PC-3 (cell line): Measurements from ENCODE around the gene TMEM52. TPM values are rescaled to one million over a fixed set of nuclear protein-coding genes. Genes with fewer than 3 reads are reported as not detected.

Source experiments
- ATAC-seq: fragments of 200-7000 bp; cut with Tn5 transposase; 2 replicates; pipeline ENCODE4 v1.9.1; 2020; ENCODE audit warnings: mild to moderate bottlenecking, moderate library complexity
- BruUV-seq: library from RNA; stranded (reverse); fragments of 400-500 nt; replicated peaks from 2 replicates; lab custom pipeline; 2021; lab: Mats Ljungman, UMichigan
- CTCF ChIA-PET: fragments of 300-600 bp; sonication (Branson Sonifier 250); formaldehyde crosslinking; loops from one replicate; lab custom pipeline; 2022; ENCODE audit warnings: antibody characterized with exemption; lab: Charles Lee
- POLR2A ChIA-PET: fragments of 300-600 bp; sonication (Branson Sonifier 250); formaldehyde crosslinking; loops from one replicate; lab custom pipeline; 2022; ENCODE audit warnings: antibody characterized with exemption; ENCODE audit not compliant: unreplicated experiment; lab: Charles Lee
- DNase-seq: peaks from one replicate; pipeline ENCODE4 v3.0.0-alpha.2; 2015
- H2AFZ ChIP-seq: fragments of 300-600 bp; sonication (generic); 2 replicates; pipeline ENCODE4 v1.6.0; 2016; ENCODE audit warnings: antibody characterized with exemption, low read length
- H3F3A ChIP-seq: fragments of 300-600 bp; sonication (generic); one replicate; pipeline ENCODE4 v1.6.0; 2017; ENCODE audit warnings: antibody characterized with exemption, low read length, control low read depth, mild to moderate bottlenecking; ENCODE audit not compliant: unreplicated experiment
- H3K27ac ChIP-seq: fragments of 300-600 bp; sonication (generic); 2 replicates; pipeline ENCODE4 v1.5.1; 2016; ENCODE audit warnings: mild to moderate bottlenecking, low read length
- H3K27me3 ChIP-seq: fragments of 300-600 bp; sonication (generic); 2 replicates; pipeline ENCODE4 v1.6.1; 2016; ENCODE audit warnings: low read length, mixed read lengths
- H3K36me3 ChIP-seq: fragments of 300-600 bp; sonication (generic); 2 replicates; pipeline ENCODE4 v1.6.1; 2016; ENCODE audit warnings: low read depth, mixed run types, low read length, mixed read lengths
- H3K4me1 ChIP-seq: fragments of 300-600 bp; sonication (generic); 2 replicates; pipeline ENCODE4 v1.5.1; 2016; ENCODE audit warnings: low read length; ENCODE audit not compliant: insufficient read depth
- H3K4me2 ChIP-seq: fragments of 300-600 bp; sonication (generic); 2 replicates; pipeline ENCODE4 v1.6.0; 2016; ENCODE audit warnings: low read length
- H3K4me3 ChIP-seq: fragments of 300-600 bp; sonication (generic); 2 replicates; pipeline ENCODE4 v1.5.1; 2016; ENCODE audit warnings: mild to moderate bottlenecking, low read length, mixed read lengths
- H3K79me2 ChIP-seq: fragments of 300-600 bp; sonication (generic); 2 replicates; pipeline ENCODE4 v1.6.1; 2017; ENCODE audit warnings: low read length, mixed read lengths
- H3K9ac ChIP-seq: fragments of 300-600 bp; sonication (generic); 2 replicates; pipeline ENCODE4 v1.6.0; 2016; ENCODE audit warnings: mild to moderate bottlenecking, low read length
- H3K9me2 ChIP-seq: fragments of 300-600 bp; sonication (generic); replicated peaks from 2 replicates; pipeline ENCODE4 v1.6.1; 2016; ENCODE audit warnings: mixed run types, low read length, mixed read lengths
- H3K9me3 ChIP-seq: fragments of 300-600 bp; sonication (generic); 2 replicates; pipeline ENCODE4 v1.6.1; 2016; ENCODE audit warnings: low read length, mixed read lengths
- H4K20me1 ChIP-seq: fragments of 300-600 bp; sonication (generic); 2 replicates; pipeline ENCODE4 v1.6.1; 2016; ENCODE audit warnings: low read length, mixed read lengths
- EZH2 ChIP-seq: fragments of 300-600 bp; sonication (generic); IDR thresholded peaks from one replicate; pipeline ENCODE4 v1.6.1; 2017; ENCODE audit warnings: antibody characterized with exemption, mild to moderate bottlenecking, low read length; ENCODE audit not compliant: unreplicated experiment
- EZH2phosphoT487 ChIP-seq: fragments of 300-600 bp; sonication (generic); IDR thresholded peaks from 2 replicates; pipeline ENCODE4 v1.6.1; 2018; ENCODE audit warnings: mild to moderate bottlenecking, antibody characterized with exemption, low read length, borderline replicate concordance
- intact Hi-C: fragments of 100-400 bp; cut with micrococcal nuclease; formaldehyde crosslinking; loops from 2 replicates; pipeline ENCODE4 v1.9.0; 2023
- total RNA-seq: library from RNA; depleted of rRNA; stranded (reverse); fragments of >200 nt; gene quantifications from 2 replicates; pipeline ENCODE4 v1.2.3, GENCODE V29; 2014
- TF ChIP-seq, protein P1 (sequence below): fragments of 300-600 bp; sonication (generic); conservative IDR thresholded peaks from 2 replicates; pipeline ENCODE4 v1.5.1; 2017; ENCODE audit warnings: antibody characterized with exemption, low read depth, mild to moderate bottlenecking, low read length

TMEM52 gene
- total RNA-seq, 1 experiment from 2014 or later = 22.6 TPM

DNA sequence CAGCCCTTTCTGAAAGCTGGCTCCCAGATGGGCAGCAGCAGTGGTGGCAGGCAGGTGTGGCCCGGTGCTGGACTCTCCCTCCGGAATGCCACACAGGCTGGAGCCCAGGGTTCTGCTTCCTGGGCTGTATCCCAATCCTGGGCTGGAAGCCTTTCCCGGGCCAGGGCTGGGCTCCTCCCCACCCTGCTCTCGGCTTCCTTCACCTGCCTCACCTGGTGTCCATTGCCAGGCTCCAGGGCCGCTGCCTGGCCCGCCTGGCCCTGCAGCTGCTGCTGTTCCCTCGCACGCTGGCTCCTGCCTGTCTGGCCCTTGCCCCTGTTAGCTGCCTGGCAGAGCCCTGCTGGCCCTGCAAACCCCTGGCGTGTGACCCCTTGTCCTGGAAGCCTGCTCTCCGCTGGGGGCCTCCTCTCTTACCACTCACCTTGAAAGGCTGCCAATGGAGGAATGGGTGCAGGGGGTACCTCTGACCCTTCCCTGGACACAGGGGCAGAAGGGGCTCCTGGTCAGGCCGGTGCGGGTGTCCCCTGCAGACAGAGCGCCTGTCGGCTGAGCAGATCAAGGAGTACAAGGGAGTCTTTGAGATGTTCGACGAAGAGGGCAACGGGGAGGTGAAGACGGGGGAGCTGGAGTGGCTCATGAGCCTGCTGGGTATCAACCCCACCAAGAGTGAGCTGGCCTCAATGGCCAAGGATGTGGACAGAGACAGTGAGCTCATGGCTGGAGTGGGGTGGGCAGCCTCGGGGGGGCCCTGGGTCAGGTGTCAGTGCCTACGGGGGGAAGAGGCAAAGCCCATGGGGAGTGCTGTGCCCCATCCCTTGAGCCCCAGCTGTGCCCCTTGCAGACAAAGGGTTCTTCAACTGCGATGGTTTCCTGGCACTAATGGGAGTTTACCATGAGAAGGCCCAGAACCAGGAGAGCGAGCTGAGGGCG, 2.9 kb downstream of the TMEM52 start:
- ATAC-seq (no peak), DNase-seq (no peak)
- H4K20me1 ChIP-seq = no peaks in the 10 kb centered on the region
- H3K36me3 ChIP-seq = no peaks in the 10 kb centered on the region
- ChIA-PET POLR2A (interaction anchor here (0.6 kb wide), 1 partner anchor 44 kb away, joined by 6 read pairs; no protein-coding TSS in a partner anchor), CTCF (no interaction called here)
- H3K79me2 ChIP-seq = no peaks in the 10 kb centered on the region
- H2AFZ ChIP-seq = no peak overlapping the region
- no TSS peak for BruUV-seq
- H3F3A ChIP-seq = no peaks in the 10 kb centered on the region
- no peaks in the 10 kb centered on the region for H3K9me2 ChIP-seq
- peaks cover 15% of the 10 kb centered on the region for H3K4me1 ChIP-seq
- no peaks in the 10 kb centered on the region for H3K9me3 ChIP-seq
- TF ChIP-seq EZH2 = no peak
- TF ChIP-seq, protein P1, sequence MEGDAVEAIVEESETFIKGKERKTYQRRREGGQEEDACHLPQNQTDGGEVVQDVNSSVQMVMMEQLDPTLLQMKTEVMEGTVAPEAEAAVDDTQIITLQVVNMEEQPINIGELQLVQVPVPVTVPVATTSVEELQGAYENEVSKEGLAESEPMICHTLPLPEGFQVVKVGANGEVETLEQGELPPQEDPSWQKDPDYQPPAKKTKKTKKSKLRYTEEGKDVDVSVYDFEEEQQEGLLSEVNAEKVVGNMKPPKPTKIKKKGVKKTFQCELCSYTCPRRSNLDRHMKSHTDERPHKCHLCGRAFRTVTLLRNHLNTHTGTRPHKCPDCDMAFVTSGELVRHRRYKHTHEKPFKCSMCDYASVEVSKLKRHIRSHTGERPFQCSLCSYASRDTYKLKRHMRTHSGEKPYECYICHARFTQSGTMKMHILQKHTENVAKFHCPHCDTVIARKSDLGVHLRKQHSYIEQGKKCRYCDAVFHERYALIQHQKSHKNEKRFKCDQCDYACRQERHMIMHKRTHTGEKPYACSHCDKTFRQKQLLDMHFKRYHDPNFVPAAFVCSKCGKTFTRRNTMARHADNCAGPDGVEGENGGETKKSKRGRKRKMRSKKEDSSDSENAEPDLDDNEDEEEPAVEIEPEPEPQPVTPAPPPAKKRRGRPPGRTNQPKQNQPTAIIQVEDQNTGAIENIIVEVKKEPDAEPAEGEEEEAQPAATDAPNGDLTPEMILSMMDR = no peak
- no peak for TF ChIP-seq EZH2phosphoT487
- no peaks in the 10 kb centered on the region for H3K27me3 ChIP-seq
- H3K4me3 ChIP-seq = no peak overlapping the region
- no peak overlapping the region for H3K9ac ChIP-seq
- no peak overlapping the region for H3K27ac ChIP-seq
- no peak overlapping the region for H3K4me2 ChIP-seq
- intact Hi-C loops = no loop called here

DNA sequence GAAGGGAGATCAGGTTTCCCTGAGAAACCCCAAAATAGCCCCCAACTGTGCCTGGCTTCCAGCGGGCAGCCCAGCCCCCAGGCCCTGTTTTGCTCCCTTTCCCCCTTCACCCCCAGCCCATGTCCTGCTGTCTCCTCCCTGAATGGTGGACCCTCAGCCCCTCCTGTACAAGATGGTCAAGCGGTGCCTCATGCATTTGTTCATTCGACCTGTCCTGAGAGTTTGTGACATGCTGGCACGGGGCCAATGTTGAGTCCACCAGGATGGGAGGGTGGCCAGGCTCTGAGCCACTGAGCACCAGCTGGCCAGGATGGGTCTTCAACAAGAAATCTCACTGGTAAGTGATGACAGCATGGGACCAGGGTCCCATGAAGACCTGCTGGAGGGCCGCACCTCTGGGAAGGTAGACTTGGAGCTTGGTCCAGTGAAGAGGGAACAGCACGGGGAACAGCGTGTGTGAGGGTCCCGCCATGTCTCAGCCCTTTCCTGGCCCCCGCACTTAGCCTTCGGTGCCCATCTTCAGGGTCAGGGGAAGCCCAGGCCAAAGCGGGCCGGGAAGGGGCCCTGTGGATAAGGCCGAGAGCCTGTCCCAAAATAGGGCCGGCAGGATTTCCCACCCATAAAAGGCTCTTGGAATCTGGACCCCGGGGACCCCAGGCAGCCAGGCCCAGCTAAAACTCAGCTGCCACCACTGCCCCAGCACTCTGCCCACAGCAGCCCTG, 3.9 kb downstream of the TMEM52 start, which contains the start of gene CALML6:
CALML6 (plus strand) TSS at position 290 of the 722 bp plus-strand sequence; CDS start at position 311, 21 bp downstream.
- ChIA-PET POLR2A (interaction anchor here (0.6 kb wide), 1 partner anchor 45 kb away, joined by 6 read pairs; no protein-coding TSS in a partner anchor), CTCF (no interaction called here)

More for the DNA sequence above, 3.9 kb downstream of the TMEM52 start, which contains the start of gene CALML6:
- Histone ChIP-seq H3K9me2 (no peaks in the 10 kb centered on the region), H3F3A (no peaks in the 10 kb centered on the region), H3K9ac (no peak within 1 kb of the TSS), H3K4me2 (no peak within 1 kb of the TSS), H4K20me1 (no peaks in the 10 kb centered on the region), H3K27me3 (no peaks in the 10 kb centered on the region), H3K36me3 (no peaks in the 10 kb centered on the region), H2AFZ (no peak within 1 kb of the TSS), H3K27ac (no peak within 1 kb of the TSS), H3K79me2 (no peaks in the 10 kb centered on the region), H3K9me3 (no peaks in the 10 kb centered on the region), H3K4me3 (no peak within 1 kb of the TSS), H3K4me1 (peaks cover 15% of the 10 kb centered on the region)
- ATAC-seq = no peak
- TF ChIP-seq EZH2 (no peak), EZH2phosphoT487 (no peak)
- TF ChIP-seq, protein P1 = no peak
- intact Hi-C loops = no loop called here
- no peak for DNase-seq
- no TSS peak for BruUV-seq
